Activated T-cell treated with anti-CD3 and anti-CD28 coated beads for 48 hours (primary cell): ENCODE data around the gene GYS1.
"Not testable (repeated sequence)": the region's sequence is repeated elsewhere in the genome, so short reads cannot be mapped to it uniquely, and the experiment has no call there.

Experiments
- DNase-seq: peaks from one replicate; pipeline ENCODE4 v3.0.0-alpha.2; 2020; ENCODE audit warnings: low read depth

GYS1 gene

GRCh38 chr19:48993175-48994034, at the start of gene GYS1, which contains the start of gene RUVBL2:
Gene GYS1 (minus strand): TSS chr19:48993309. CDS start chr19:48993112, 197 bp downstream.
Gene RUVBL2 (plus strand): TSS chr19:48993887. CDS start chr19:48993912, 25 bp downstream.
- peak; percentile 100 for DNase-seq

- not testable (repeated sequence) for DNase-seq
Measured at GRCh38 chr19:49042666-49043065, 49.6 kb upstream of the GYS1 start.

- DNase-seq, result no peak
Measured at GRCh38 chr19:49042177-49042576, 49.1 kb upstream of the GYS1 start.

GRCh38 chr19:49039736-49040135, 46.6 kb upstream of the GYS1 start:
- not testable (repeated sequence) for DNase-seq

- DNase-seq, result not testable (repeated sequence)
Measured at GRCh38 chr19:49038557-49039276, 45.6 kb upstream of the GYS1 start.

GRCh38 chr19:49038111-49038510, 45.0 kb upstream of the GYS1 start:
- DNase-seq, result not testable (repeated sequence)

- peak; percentile 60 for DNase-seq
Measured at GRCh38 chr19:49036815-49037214, 43.7 kb upstream of the GYS1 start, which contains the start of gene CGB1. Gene CGB1 (minus strand): TSS chr19:49036895. CDS start chr19:49036711, 184 bp downstream.

GRCh38 chr19:49031642-49032301, 38.7 kb upstream of the GYS1 start, which contains the start of gene CGB2:
Gene CGB2 (plus strand): TSS chr19:49031890. CDS start chr19:49032096, 206 bp downstream.
- DNase-seq, result peak; percentile 80

- DNase-seq, result not testable (repeated sequence)
Measured at GRCh38 chr19:49030323-49030722, 37.2 kb upstream of the GYS1 start.

GRCh38 chr19:49029749-49030148, 36.6 kb upstream of the GYS1 start:
- not testable (repeated sequence) for DNase-seq

GRCh38 chr19:49028686-49029085, 35.6 kb upstream of the GYS1 start:
- DNase-seq, result not testable (repeated sequence)

- not testable (repeated sequence) for DNase-seq
Measured at GRCh38 chr19:49025599-49025998, 32.5 kb upstream of the GYS1 start.

GRCh38 chr19:49025088-49025487, 32.0 kb upstream of the GYS1 start:
- not testable (repeated sequence) for DNase-seq

GRCh38 chr19:49024233-49024632, 31.1 kb upstream of the GYS1 start, which contains the start of gene CGB3:
Gene CGB3 (minus strand): TSS chr19:49024333. CDS start chr19:49023971, 362 bp downstream.
- not testable (repeated sequence) for DNase-seq

- no peak for DNase-seq
Measured at GRCh38 chr19:49022116-49022515, 29.0 kb upstream of the GYS1 start.

GRCh38 chr19:49020931-49021895, 28.1 kb upstream of the GYS1 start:
- no peak for DNase-seq

GRCh38 chr19:49020342-49020741, 27.2 kb upstream of the GYS1 start:
- no peak for DNase-seq

GRCh38 chr19:49019242-49019932, 26.3 kb upstream of the GYS1 start:
- DNase-seq, result peak; percentile 67

- DNase-seq, result not testable (repeated sequence)
Measured at GRCh38 chr19:49018388-49019241, 25.5 kb upstream of the GYS1 start.
